ENCODE results near the gene ECSIT. TPM values are rescaled to one million over a fixed set of nuclear protein-coding genes. Genes with fewer than 3 reads are reported as not detected.

The ECSIT gene
- total RNA-seq, 1 experiment from 2014 or later, result 56.4 TPM

- no peak for TF ChIP-seq E2F4 (CRISPR knock-in tag; IDR thresholded peaks at IDR 0.05; ENCODE audit: borderline replicate concordance, low read depth)
- no peak for TF ChIP-seq GTF2I (CRISPR knock-in tag; conservative IDR thresholded peaks at IDR 0.05)
Measured at GRCh38 chr19:11550265-11550664, 21.3 kb upstream of the ECSIT start (continued).

- Mint-ChIP-seq H3K36me3 (peaks cover 9% of the 10 kb centered on the region), H3K27me3 (ENCODE audit: low read depth) (no peaks in the 10 kb centered on the region), H3K4me1 (no peaks in the 10 kb centered on the region), H3K27ac (no peak overlapping the region), H3K4me3 (no peak overlapping the region), H3K9me3 (no peaks in the 10 kb centered on the region)
- TF ChIP-seq ZNF138 (CRISPR knock-in tag; conservative IDR thresholded peaks at IDR 0.05) (no peak), GABPB1 (CRISPR knock-in tag; IDR thresholded peaks at IDR 0.05) (no peak), CREM (CRISPR knock-in tag; IDR thresholded peaks at IDR 0.05) (no peak), CTCF (IDR thresholded peaks at IDR 0.05) (no peak), PRDM15 (CRISPR knock-in tag; IDR thresholded peaks at IDR 0.05) (no peak), MAX (CRISPR knock-in tag; IDR thresholded peaks at IDR 0.05) (no peak), ZNF232 (CRISPR knock-in tag; IDR thresholded peaks at IDR 0.05) (no peak), SP1 (CRISPR knock-in tag; conservative IDR thresholded peaks at IDR 0.05) (no peak), SMAD3 (CRISPR knock-in tag; IDR thresholded peaks at IDR 0.05; ENCODE audit: borderline replicate concordance) (no peak), CBFB (CRISPR knock-in tag; IDR thresholded peaks at IDR 0.05; ENCODE audit: low read depth) (no peak), EMX1 (CRISPR knock-in tag; IDR thresholded peaks at IDR 0.05) (no peak)
- ChIA-PET POLR2A (no interaction called here), CTCF (interaction anchor here (1.3 kb wide), 1 partner anchor 13 kb away, joined by 3 read pairs; no protein-coding TSS in a partner anchor)
- no peak for DNase-seq (ENCODE audit: low spot score)
- peak; percentile 10; the same call in 1 of the 2 replicates for ATAC-seq
Measured at GRCh38 chr19:11549386-11549953, 20.5 kb upstream of the ECSIT start.

GRCh38 chr19:11547929-11548700 is 19.2 kb upstream of the ECSIT start:
- H3K9me3 Mint-ChIP-seq, result no peaks in the 10 kb centered on the region
- CTCF ChIA-PET, result interaction anchor here (2.1 kb wide), 1 partner anchor 9 kb away, joined by 8 read pairs; the partner anchor contains the start of gene CNN1
- POLR2A ChIA-PET, result no interaction called here
- no peak overlapping the region for H3K27ac Mint-ChIP-seq
- no peak for ATAC-seq
- H3K27me3 Mint-ChIP-seq (ENCODE audit: low read depth), result no peaks in the 10 kb centered on the region
- H3K36me3 Mint-ChIP-seq, result peaks cover 4% of the 10 kb centered on the region; the same call in 1 of the 2 replicates
- DNase-seq (ENCODE audit: low spot score), result no peak
- no peaks in the 10 kb centered on the region for H3K4me1 Mint-ChIP-seq
- TF ChIP-seq GRHL2 (CRISPR knock-in tag; IDR thresholded peaks at IDR 0.05; ENCODE audit: insufficient replicate concordance, severe bottlenecking), result no peak
- no peak for TF ChIP-seq ZNF138 (CRISPR knock-in tag; conservative IDR thresholded peaks at IDR 0.05)
- TF ChIP-seq GABPB1 (CRISPR knock-in tag; IDR thresholded peaks at IDR 0.05), result peak; percentile 68
- no peak for TF ChIP-seq AFF4 (CRISPR knock-in tag; IDR thresholded peaks at IDR 0.05; ENCODE audit: borderline replicate concordance)
- TF ChIP-seq MXD4 (CRISPR knock-in tag; IDR thresholded peaks at IDR 0.05; ENCODE audit: borderline replicate concordance), result no peak
- TF ChIP-seq CBFB (CRISPR knock-in tag; IDR thresholded peaks at IDR 0.05; ENCODE audit: low read depth), result no peak
- TF ChIP-seq USF2 (CRISPR knock-in tag; IDR thresholded peaks at IDR 0.05), result no peak
- TF ChIP-seq USF1 (CRISPR knock-in tag; IDR thresholded peaks at IDR 0.05), result no peak
- H3K4me3 Mint-ChIP-seq, result no peak overlapping the region
